ENCODE results near the gene ITPR1. TPM values are rescaled to one million over a fixed set of nuclear protein-coding genes. Genes with fewer than 3 reads are reported as not detected.

The ITPR1 gene
- total RNA-seq, 4 donors from 2014 or later, result 58.8 to 67.2 (median 63.1) TPM

GRCh38 chr3:4812591-4812990 is 319.4 kb downstream of the ITPR1 start:
- no peak for TF ChIP-seq CTCF (IDR thresholded peaks at IDR 0.05; ENCODE audit: low read depth)

GRCh38 chr3:4813909-4814304 is 320.8 kb downstream of the ITPR1 start:
- no peak for TF ChIP-seq CTCF (IDR thresholded peaks at IDR 0.05; ENCODE audit: low read depth)

- TF ChIP-seq CTCF (IDR thresholded peaks at IDR 0.05; ENCODE audit: low read depth), result no peak
These were observed 321.3 kb downstream of the ITPR1 start for GRCh38 chr3:4814305-4814903.

- no peak for TF ChIP-seq CTCF (IDR thresholded peaks at IDR 0.05; ENCODE audit: low read depth)
These were observed 321.9 kb downstream of the ITPR1 start for GRCh38 chr3:4814904-4815574.

GRCh38 chr3:4816306-4816705 is 323.2 kb downstream of the ITPR1 start:
- no peak for TF ChIP-seq CTCF (IDR thresholded peaks at IDR 0.05; ENCODE audit: low read depth)

GRCh38 chr3:4816718-4817117 is 323.6 kb downstream of the ITPR1 start:
- TF ChIP-seq CTCF (IDR thresholded peaks at IDR 0.05; ENCODE audit: low read depth), result no peak

- no peak for TF ChIP-seq CTCF (IDR thresholded peaks at IDR 0.05; ENCODE audit: low read depth)
These were observed 324.0 kb downstream of the ITPR1 start for GRCh38 chr3:4817128-4817527.

All from subcutaneous adipose tissue (tissue), 4 donors.